GM23248 (cell line): ENCODE measurements around the gene RAI1. TPM values are rescaled to one million over a fixed set of nuclear protein-coding genes. Genes with fewer than 3 reads are reported as not detected.

ENCODE experiments used
- DNase-seq: peaks from one replicate; pipeline ENCODE4 v3.0.0-alpha.2; 2015
- H2AFZ ChIP-seq: fragments of 200-600 bp; sonication (generic); 2 replicates; pipeline ENCODE4 v1.6.1; 2016; ENCODE audit warnings: antibody characterized with exemption
- H3F3A ChIP-seq: fragments of 200-600 bp; sonication (generic); 2 replicates; pipeline ENCODE4 v1.6.1; 2016; ENCODE audit warnings: mild to moderate bottlenecking, antibody characterized with exemption, mixed run types; ENCODE audit not compliant: insufficient read depth
- H3K27ac ChIP-seq: fragments of 200-600 bp; sonication (generic); 2 replicates; pipeline ENCODE4 v1.5.1; 2016; ENCODE audit warnings: mild to moderate bottlenecking
- H3K27me3 ChIP-seq: fragments of 200-600 bp; sonication (generic); replicated peaks from 2 replicates; pipeline ENCODE4 v1.6.1; 2016; ENCODE audit warnings: mild to moderate bottlenecking; ENCODE audit not compliant: insufficient read depth
- H3K36me3 ChIP-seq: fragments of 200-600 bp; sonication (generic); 2 replicates; pipeline ENCODE4 v1.6.1; 2016; ENCODE audit warnings: low read depth, mild to moderate bottlenecking
- H3K4me1 ChIP-seq: fragments of 200-600 bp; sonication (generic); 2 replicates; pipeline ENCODE4 v1.6.1; 2016; ENCODE audit warnings: mild to moderate bottlenecking; ENCODE audit not compliant: insufficient read depth
- H3K4me2 ChIP-seq: fragments of 200-600 bp; sonication (generic); one replicate; pipeline ENCODE4 v1.6.1; 2016; ENCODE audit warnings: mild to moderate bottlenecking; ENCODE audit not compliant: unreplicated experiment
- H3K4me3 ChIP-seq: fragments of 200-600 bp; sonication (generic); 2 replicates; pipeline ENCODE4 v1.5.1; 2016; ENCODE audit warnings: mild to moderate bottlenecking
- H3K79me2 ChIP-seq: fragments of 200-600 bp; sonication (generic); 2 replicates; pipeline ENCODE4 v1.6.1; 2016; ENCODE audit warnings: mild to moderate bottlenecking; ENCODE audit not compliant: insufficient read depth
- H3K9ac ChIP-seq: fragments of 200-600 bp; sonication (generic); 2 replicates; pipeline ENCODE4 v1.6.1; 2016; ENCODE audit warnings: mild to moderate bottlenecking
- H3K9me2 ChIP-seq: fragments of 200-600 bp; sonication (generic); 2 replicates; pipeline ENCODE4 v1.6.1; 2016; ENCODE audit warnings: mixed run types, mild to moderate bottlenecking, moderate library complexity; ENCODE audit not compliant: insufficient read depth
- H3K9me3 ChIP-seq: fragments of 200-600 bp; sonication (generic); one replicate; pipeline ENCODE4 v1.6.1; 2017; ENCODE audit warnings: low read depth
- H4K20me1 ChIP-seq: fragments of 200-600 bp; sonication (generic); 2 replicates; pipeline ENCODE4 v1.6.0; 2016; ENCODE audit not compliant: insufficient read depth
- EZH2 ChIP-seq: fragments of 200-600 bp; sonication (generic); IDR thresholded peaks from 2 replicates; pipeline ENCODE4 v1.6.1; 2018; ENCODE audit warnings: antibody characterized with exemption, mild to moderate bottlenecking; ENCODE audit not compliant: insufficient read depth, poor library complexity, severe bottlenecking
- EZH2phosphoT487 ChIP-seq: fragments of 200-600 bp; sonication (generic); IDR thresholded peaks from 2 replicates; pipeline ENCODE4 v1.6.1; 2018; ENCODE audit warnings: antibody characterized with exemption, moderate library complexity, mild to moderate bottlenecking, low read depth; ENCODE audit not compliant: insufficient read depth
- WGBS, 2 experiments: methylation state at CpG; one replicate each; pipeline ENCODE4 v1.1.6; 2015 to 2017; ENCODE audit warnings: low lambda C conversion rate in 2 of 2, low coverage in 1 of 2; ENCODE audit errors: missing lambda C conversion rate in 2 of 2; 5-methylcytosine and 5-hydroxymethylcytosine counted together
- in situ Hi-C: fragments of 300-500 bp; cut with MboI; formaldehyde crosslinking; loops from 2 replicates; pipeline ENCODE4 v1.15.0; 2020
- polyA plus RNA-seq: library from polyadenylated mRNA; unstranded; fragments of >200 nt; fragmentation: Nextera tagmentation; extraction: Ambion mirVana; gene quantifications from 2 replicates; pipeline ENCODE4 v1.2.1, GENCODE V29; 2016
- total RNA-seq: library from RNA; depleted of rRNA; stranded (reverse); fragments of >200 nt; shearing (Covaris generic); gene quantifications from 2 replicates; pipeline ENCODE4 v1.2.3, GENCODE V29; 2014

The RAI1 gene
- total and polyA plus RNA-seq, 2 experiments from 2014 or later = 5.2 to 9.1 TPM

DNA sequence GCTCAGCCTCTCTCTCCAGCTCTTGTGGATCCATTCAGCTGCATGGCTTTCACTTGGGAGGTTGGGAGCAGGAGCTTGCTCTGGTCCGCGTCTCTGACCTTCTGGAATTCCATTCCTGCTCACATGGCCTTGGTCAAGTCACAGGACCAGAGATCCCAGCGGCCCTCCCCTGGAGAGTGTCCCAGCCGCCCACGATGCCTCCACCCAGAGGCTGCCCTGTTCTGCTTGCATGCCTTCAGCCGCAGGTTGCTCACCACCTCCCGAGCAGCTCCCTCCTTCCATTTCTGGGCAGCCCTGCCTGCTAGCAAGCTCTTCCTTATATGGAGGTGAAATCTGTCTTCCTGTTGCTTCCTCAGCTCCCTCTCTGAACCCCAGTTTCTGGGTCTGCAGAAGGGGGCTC is 32.6 kb downstream of the RAI1 start:
- H3K4me2 ChIP-seq = peak overlapping the region; percentile 43
- H3K27me3 ChIP-seq = no peaks in the 10 kb centered on the region
- peaks cover 44% of the 10 kb centered on the region for H3K4me1 ChIP-seq
- peak; percentile 88 for DNase-seq
- WGBS, 2 experiments = 19 to 20% methylated on average over 7 of the region's 7 CpGs
- TF ChIP-seq EZH2phosphoT487 (no peak), EZH2 (no peak)
- no peaks in the 10 kb centered on the region for H3K9me2 ChIP-seq
- peak overlapping the region; percentile 58 for H3K9ac ChIP-seq
- H2AFZ ChIP-seq = no peak overlapping the region
- H3K9me3 ChIP-seq = no peaks in the 10 kb centered on the region
- peaks cover 16% of the 10 kb centered on the region for H3F3A ChIP-seq
- H3K4me3 ChIP-seq = no peak overlapping the region
- H3K79me2 ChIP-seq = peaks cover 86% of the 10 kb centered on the region
- H3K36me3 ChIP-seq = no peaks in the 10 kb centered on the region
- no peaks in the 10 kb centered on the region for H4K20me1 ChIP-seq
- in situ Hi-C loops = no loop called here
- peak overlapping the region; percentile 95 for H3K27ac ChIP-seq

DNA sequence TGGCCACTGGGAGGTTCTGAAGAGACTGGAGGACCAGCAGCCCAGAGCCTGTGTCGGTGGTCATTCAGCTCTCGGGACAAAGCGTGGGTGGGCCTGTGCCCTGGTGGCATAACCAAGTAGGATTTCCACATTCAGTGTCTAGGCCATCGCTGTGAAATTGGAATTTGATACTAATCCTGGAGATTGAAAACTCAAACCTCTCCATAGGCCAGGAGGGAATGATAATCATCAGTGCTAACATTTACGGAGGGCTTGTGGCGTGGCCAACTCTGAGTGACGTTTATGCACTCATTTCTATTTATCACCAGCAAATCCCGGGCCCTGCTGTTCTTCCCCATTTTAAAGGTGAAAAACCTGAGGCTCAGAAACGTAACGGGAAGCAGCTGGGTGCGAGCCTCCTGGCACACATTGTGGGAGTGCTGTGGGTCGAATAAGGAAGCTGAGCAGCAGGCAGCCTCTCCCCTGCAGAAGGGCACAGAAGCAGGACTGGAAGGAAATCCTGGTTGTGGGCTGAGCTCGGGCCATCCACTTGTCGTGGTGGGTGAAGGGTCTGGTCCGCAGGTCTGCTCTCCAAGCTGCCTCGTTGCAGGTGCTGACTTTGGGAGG is 33.1 kb downstream of the RAI1 start:
- in situ Hi-C loops = no loop called here
- Histone ChIP-seq H3K4me3 (no peak overlapping the region), H3K9ac (peak overlapping the region; percentile 58), H3K36me3 (no peaks in the 10 kb centered on the region), H3K9me2 (no peaks in the 10 kb centered on the region), H3K27me3 (no peaks in the 10 kb centered on the region), H3K79me2 (peaks cover 89% of the 10 kb centered on the region), H3F3A (peaks cover 16% of the 10 kb centered on the region), H3K9me3 (no peaks in the 10 kb centered on the region), H3K27ac (peak overlapping the region; percentile 95), H4K20me1 (no peaks in the 10 kb centered on the region), H3K4me1 (peaks cover 44% of the 10 kb centered on the region), H3K4me2 (peak overlapping the region; percentile 43), H2AFZ (no peak overlapping the region)
- DNase-seq = no peak
- 92% methylated on average over 15 to 16 of the region's 16 CpGs for WGBS, 2 experiments
- TF ChIP-seq EZH2phosphoT487 = no peak
- no peak for TF ChIP-seq EZH2

DNA sequence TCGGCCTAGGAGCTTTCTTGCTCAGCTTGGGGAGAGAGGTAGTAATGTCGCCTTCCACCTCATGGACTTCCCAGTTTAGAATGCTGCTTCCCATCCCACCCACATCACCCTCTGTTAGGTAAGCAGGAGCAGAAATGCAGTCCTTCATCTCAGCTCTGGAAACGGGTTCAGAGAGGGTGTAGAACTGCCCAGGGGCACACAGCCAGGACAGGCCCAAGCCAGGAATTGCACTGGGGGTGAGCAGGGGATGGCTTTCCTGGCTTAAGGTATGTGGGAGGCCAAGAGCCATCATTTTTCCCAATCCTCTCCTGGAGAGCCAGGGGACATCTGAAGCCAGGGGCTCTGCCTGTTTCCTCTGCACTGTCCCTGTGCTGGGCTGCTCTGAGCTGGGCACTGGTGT is 33.6 kb downstream of the RAI1 start:
- no peak overlapping the region for H2AFZ ChIP-seq
- H3K27me3 ChIP-seq = no peaks in the 10 kb centered on the region
- WGBS, 2 experiments = 72 to 79% methylated on average over 3 of the region's 3 CpGs
- H3K4me1 ChIP-seq = peaks cover 44% of the 10 kb centered on the region
- H3K4me3 ChIP-seq = no peak overlapping the region
- no peaks in the 10 kb centered on the region for H4K20me1 ChIP-seq
- H3K36me3 ChIP-seq = no peaks in the 10 kb centered on the region
- peaks cover 88% of the 10 kb centered on the region for H3K79me2 ChIP-seq
- no peak overlapping the region for H3K27ac ChIP-seq
- H3K9ac ChIP-seq = no peak overlapping the region
- TF ChIP-seq EZH2 (no peak), EZH2phosphoT487 (no peak)
- peaks cover 16% of the 10 kb centered on the region for H3F3A ChIP-seq
- H3K9me3 ChIP-seq = no peaks in the 10 kb centered on the region
- in situ Hi-C loops = no loop called here
- no peaks in the 10 kb centered on the region for H3K9me2 ChIP-seq
- no peak overlapping the region for H3K4me2 ChIP-seq
- no peak for DNase-seq

DNA sequence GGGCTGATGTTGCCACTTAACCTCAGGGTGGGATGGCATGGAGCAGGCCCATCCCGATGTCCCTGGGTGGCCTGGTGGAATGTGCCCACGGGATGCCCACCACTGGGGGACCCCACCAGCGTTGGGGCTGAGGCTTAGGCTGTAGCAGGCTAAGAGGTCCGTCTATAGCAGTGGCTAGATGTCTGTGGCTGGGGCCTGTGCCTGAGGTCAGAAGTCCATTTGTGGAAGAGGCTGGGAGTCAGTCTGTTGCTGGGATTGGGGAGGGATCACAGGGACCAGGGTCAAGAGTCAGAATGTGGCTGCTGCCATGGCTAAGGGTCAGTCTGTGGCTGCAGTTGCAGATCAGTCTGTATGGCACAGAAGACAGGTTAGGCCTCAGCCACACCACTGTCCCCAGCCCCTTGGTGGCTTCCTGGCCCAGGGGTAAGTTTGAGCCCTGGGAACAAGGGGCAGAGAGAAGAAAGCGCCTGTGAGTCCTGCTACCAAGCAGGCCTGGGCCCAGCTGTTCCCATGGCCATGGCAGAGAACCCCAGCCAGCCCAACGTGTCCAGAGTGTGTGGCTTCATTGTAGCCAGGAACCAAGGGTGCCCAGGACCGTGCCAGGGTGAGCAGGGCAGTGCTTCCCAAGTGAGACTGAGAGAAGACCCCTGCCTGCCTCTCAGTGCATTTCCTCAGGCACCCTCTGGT is 35.7 kb downstream of the RAI1 start:
- no peak for TF ChIP-seq EZH2phosphoT487
- TF ChIP-seq EZH2 = no peak
- no peaks in the 10 kb centered on the region for H3K36me3 ChIP-seq
- in situ Hi-C loops = no loop called here
- H4K20me1 ChIP-seq = no peaks in the 10 kb centered on the region
- H3K4me3 ChIP-seq = no peak overlapping the region
- no peak overlapping the region for H3K9ac ChIP-seq
- H3K4me2 ChIP-seq = no peak overlapping the region
- H2AFZ ChIP-seq = no peak overlapping the region
- no peak for DNase-seq
- H3K79me2 ChIP-seq = peaks cover 86% of the 10 kb centered on the region
- H3F3A ChIP-seq = peaks cover 13% of the 10 kb centered on the region
- no peak overlapping the region for H3K27ac ChIP-seq
- 91 to 95% methylated on average over 7 of the region's 7 CpGs for WGBS, 2 experiments
- peaks cover 36% of the 10 kb centered on the region for H3K4me1 ChIP-seq
- H3K9me3 ChIP-seq = no peaks in the 10 kb centered on the region
- no peaks in the 10 kb centered on the region for H3K9me2 ChIP-seq
- no peaks in the 10 kb centered on the region for H3K27me3 ChIP-seq
